ENCODE results near the gene NRP1.

- TF ChIP-seq CTCF (IDR thresholded peaks at IDR 0.05; ENCODE audit: low read length) (no peak), EZH2phosphoT487 (IDR thresholded peaks at IDR 0.05; ENCODE audit: low read length) (no peak)
These were observed 76.9 kb downstream of the NRP1 start for GRCh38 chr10:33257439-33258080.
